Ascending aorta (tissue), 2 donors: ENCODE measurements around the gene SLC22A23. TPM values are rescaled to one million over a fixed set of nuclear protein-coding genes. Genes with fewer than 3 reads are reported as not detected.

Source experiments
- DNase-seq, 2 donors: peaks; one replicate each; pipeline ENCODE4 v3.0.0-alpha.2; 2019; ENCODE audit warnings: low spot score in 2 of 2
- H3K27ac ChIP-seq, 2 donors: fragments of 200-600 bp; sonication (generic); one replicate each; pipeline ENCODE4 v1.5.1; 2016 to 2017; ENCODE audit warnings: mild to moderate bottlenecking in 1 of 2
- H3K27me3 ChIP-seq: fragments of 200-600 bp; sonication (generic); one replicate; pipeline ENCODE4 v1.5.1; 2017
- H3K36me3 ChIP-seq, 2 donors: fragments of 200-600 bp; sonication (generic); one replicate each; pipeline ENCODE4 v1.5.1; 2016
- H3K4me1 ChIP-seq, 2 donors: fragments of 200-600 bp; sonication (generic); one replicate each; pipeline ENCODE4 v1.5.1; 2016 to 2017; ENCODE audit warnings: mild to moderate bottlenecking in 1 of 2
- H3K4me3 ChIP-seq, 2 donors: fragments of 200-600 bp; sonication (generic); one replicate each; pipeline ENCODE4 v1.5.1; 2016 to 2017; ENCODE audit warnings: mild to moderate bottlenecking in 1 of 2
- H3K9me3 ChIP-seq, 2 donors: fragments of 200-600 bp; sonication (generic); one replicate each; pipeline ENCODE4 v1.5.1; 2016
- intact Hi-C: fragments of 100-400 bp; cut with DNase I; formaldehyde crosslinking; loops from one replicate; pipeline ENCODE4 v1.15.1; 2023
- total RNA-seq: library from RNA; depleted of rRNA; stranded (reverse); fragments of >200 nt; gene quantifications from one replicate; pipeline ENCODE4 v1.1.0, GENCODE V29; 2016
- TF ChIP-seq, protein P1 (sequence below), 3 experiments: fragments of 200-600 bp in 2 of 3; fragments of 450-650 bp in 1 of 3; sonication (generic) in 2 of 3; IDR thresholded peaks; one replicate each; pipeline ENCODE4 v1.5.1; 2016 to 2019; ENCODE audit warnings: antibody characterized with exemption in 3 of 3, mild to moderate bottlenecking in 1 of 3, moderate library complexity in 1 of 3

SLC22A23 gene
- total RNA-seq, 1 donor from 2014 or later, result 42.0 TPM

DNA sequence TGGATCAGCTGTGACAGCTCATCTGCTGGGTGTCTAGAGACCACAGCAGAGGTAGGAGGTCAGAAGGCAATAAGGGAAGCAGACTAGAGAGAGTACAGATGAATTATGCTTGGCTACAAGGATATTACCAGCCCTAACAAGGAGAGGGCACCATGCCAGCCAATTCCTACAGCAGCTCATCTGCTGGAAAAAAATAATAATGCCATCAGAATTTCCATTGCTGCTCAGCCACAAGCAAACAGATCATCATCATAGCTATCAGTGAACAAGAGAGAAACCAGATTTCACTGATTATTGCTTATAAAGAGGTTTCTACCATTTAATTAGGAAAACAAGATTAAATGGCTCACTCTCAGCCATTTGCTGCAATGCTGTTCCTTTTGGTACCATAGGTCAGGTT is 131.6 kb downstream of the SLC22A23 start:
- Histone ChIP-seq H3K27me3 (no peaks in the 10 kb centered on the region), H3K4me1 (no peaks in the 10 kb centered on the region), H3K36me3 (no peaks in the 10 kb centered on the region), H3K4me3 (no peak overlapping the region), H3K9me3 (no peaks in the 10 kb centered on the region), H3K27ac (no peak overlapping the region)
- DNase-seq, result no peak
- intact Hi-C loops, result no loop called here
- TF ChIP-seq, protein P1, sequence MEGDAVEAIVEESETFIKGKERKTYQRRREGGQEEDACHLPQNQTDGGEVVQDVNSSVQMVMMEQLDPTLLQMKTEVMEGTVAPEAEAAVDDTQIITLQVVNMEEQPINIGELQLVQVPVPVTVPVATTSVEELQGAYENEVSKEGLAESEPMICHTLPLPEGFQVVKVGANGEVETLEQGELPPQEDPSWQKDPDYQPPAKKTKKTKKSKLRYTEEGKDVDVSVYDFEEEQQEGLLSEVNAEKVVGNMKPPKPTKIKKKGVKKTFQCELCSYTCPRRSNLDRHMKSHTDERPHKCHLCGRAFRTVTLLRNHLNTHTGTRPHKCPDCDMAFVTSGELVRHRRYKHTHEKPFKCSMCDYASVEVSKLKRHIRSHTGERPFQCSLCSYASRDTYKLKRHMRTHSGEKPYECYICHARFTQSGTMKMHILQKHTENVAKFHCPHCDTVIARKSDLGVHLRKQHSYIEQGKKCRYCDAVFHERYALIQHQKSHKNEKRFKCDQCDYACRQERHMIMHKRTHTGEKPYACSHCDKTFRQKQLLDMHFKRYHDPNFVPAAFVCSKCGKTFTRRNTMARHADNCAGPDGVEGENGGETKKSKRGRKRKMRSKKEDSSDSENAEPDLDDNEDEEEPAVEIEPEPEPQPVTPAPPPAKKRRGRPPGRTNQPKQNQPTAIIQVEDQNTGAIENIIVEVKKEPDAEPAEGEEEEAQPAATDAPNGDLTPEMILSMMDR (IDR thresholded peaks at IDR 0.05), result no peak

DNA sequence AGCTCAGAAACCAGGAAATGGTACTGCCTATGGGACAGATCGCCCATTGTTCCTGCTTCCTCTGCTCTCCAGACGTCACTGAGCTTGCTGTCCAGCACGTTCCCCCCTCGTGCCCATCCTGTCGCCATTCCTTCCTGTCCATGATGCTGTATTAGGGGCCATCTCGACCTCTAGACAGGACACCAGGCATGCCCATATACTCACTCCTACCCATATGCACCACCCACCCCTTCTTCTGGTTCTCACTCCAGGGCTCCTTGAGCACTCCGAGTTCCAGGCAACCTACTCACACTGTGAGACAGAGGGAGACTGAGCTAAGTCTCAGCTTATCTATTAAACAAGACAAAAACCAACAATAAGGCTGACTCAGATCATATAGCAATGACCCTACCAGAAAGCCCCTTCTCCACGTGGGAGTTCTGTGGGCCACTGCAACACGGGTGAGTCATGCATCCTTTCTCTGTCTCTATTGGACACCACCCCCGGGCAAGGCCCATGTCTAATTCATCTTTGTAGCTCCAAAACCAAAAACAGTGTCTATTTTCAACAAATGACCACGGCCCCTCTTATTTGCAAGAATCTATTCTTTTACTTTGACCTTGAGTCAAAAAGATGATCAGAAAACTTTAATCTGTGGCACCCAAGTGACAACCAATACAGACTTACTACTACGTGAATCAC is 132.4 kb downstream of the SLC22A23 start:
- intact Hi-C loops, result no loop called here
- no peak overlapping the region for H3K4me3 ChIP-seq
- H3K27ac ChIP-seq, result no peak overlapping the region
- no peaks in the 10 kb centered on the region for H3K9me3 ChIP-seq
- no peaks in the 10 kb centered on the region for H3K4me1 ChIP-seq
- no peaks in the 10 kb centered on the region for H3K36me3 ChIP-seq
- TF ChIP-seq, protein P1 (IDR thresholded peaks at IDR 0.05), result no peak
- no peaks in the 10 kb centered on the region for H3K27me3 ChIP-seq
- DNase-seq, result no peak

DNA sequence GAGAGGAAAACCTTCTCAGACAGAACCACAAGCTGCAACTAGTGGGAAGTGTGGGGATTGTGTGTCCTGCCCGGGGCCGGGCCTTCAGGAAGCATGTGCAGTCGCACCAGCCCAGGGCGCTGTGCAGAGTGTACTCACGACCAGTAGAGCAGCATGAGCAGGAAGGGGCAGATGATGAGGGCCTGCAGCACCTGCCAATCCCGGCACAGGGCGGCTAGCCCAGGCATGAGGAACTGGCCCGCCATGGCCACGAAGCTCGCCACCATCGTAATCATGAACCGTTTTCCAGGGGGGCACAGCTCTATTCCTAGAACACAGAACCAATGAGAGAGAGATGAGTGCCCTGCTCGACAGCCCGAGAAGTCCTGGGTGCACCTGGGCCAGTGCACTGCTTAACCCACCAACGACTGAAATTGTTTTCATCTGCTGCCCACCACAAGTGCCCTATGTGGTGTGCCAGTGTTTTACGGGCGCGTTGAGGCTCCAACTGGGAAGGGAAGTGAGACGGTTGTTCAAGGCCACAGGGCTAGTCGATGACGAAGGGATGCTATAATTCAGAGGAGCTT is 133.1 kb downstream of the SLC22A23 start:
- Histone ChIP-seq H3K27ac (no peak overlapping the region), H3K9me3 (no peaks in the 10 kb centered on the region), H3K27me3 (no peaks in the 10 kb centered on the region), H3K4me1 (no peaks in the 10 kb centered on the region), H3K36me3 (no peaks in the 10 kb centered on the region), H3K4me3 (no peak overlapping the region)
- TF ChIP-seq, protein P1 (IDR thresholded peaks at IDR 0.05), result no peak
- intact Hi-C loops, result no loop called here
- no peak for DNase-seq

DNA sequence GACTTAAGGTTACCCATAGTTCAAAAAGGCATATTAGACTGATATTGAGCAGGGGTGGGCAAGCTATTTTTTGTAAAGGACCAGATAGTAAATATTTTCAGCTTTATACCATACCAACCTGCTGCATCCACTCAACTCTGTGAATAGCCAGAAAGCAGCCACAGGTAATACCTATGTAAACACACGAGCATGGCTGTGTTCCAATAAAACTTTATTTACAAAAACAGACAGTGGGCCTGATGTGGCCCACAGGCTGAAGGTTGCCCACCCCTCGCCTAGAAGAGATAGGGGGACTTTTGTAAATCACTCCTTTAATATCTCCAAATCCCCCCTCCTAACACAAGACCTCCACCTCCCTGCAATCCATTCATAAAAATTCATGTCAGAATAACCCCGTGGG is 133.7 kb downstream of the SLC22A23 start:
- no peaks in the 10 kb centered on the region for H3K27me3 ChIP-seq
- no peak for DNase-seq
- H3K36me3 ChIP-seq, result no peaks in the 10 kb centered on the region
- TF ChIP-seq, protein P1 (IDR thresholded peaks at IDR 0.05), result no peak
- H3K4me1 ChIP-seq, result no peaks in the 10 kb centered on the region
- H3K27ac ChIP-seq, result no peak overlapping the region
- intact Hi-C loops, result no loop called here
- no peaks in the 10 kb centered on the region for H3K9me3 ChIP-seq
- H3K4me3 ChIP-seq, result no peak overlapping the region

DNA sequence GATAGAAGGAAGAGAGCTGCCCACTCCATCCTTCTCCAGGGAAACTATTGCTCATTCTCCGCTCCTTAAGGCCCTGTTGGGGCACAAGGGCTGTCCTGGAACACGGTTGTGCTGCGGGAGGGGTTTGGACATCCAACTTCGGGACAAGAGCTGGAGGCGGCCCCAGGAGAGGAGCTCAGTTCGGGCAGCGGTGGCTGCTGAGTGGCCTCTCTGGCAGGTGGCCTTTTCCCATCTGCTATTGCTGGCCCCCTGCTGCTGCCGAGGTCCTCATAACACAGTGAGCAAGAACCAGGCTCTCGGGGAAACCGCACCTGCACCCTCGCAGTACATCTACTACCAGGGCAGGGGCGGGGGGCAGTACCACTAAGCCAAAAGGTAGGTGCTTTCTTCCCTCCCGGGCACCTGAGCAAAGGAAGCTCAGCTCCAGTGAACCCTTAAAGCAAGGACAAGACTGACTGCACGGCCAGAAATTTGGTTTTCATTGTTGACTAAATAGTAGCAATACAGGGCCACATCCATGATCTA is 134.4 kb downstream of the SLC22A23 start:
- H3K4me1 ChIP-seq, result no peaks in the 10 kb centered on the region
- TF ChIP-seq, protein P1 (IDR thresholded peaks at IDR 0.05), result no peak
- H3K36me3 ChIP-seq, result no peaks in the 10 kb centered on the region
- intact Hi-C loops, result no loop called here
- no peaks in the 10 kb centered on the region for H3K27me3 ChIP-seq
- DNase-seq, result no peak
- H3K27ac ChIP-seq, result no peak overlapping the region
- H3K4me3 ChIP-seq, result no peak overlapping the region
- H3K9me3 ChIP-seq, result no peaks in the 10 kb centered on the region
